Mesendoderm (in vitro differentiated cells): Measurements from ENCODE around the gene CYP46A1.
A peak's percentile ranks its signal among the peaks of the same experiment; 100 is the strongest.

Experiments used
- DNase-seq: peaks from one replicate; pipeline ENCODE4 v3.0.0; 2013
- H2AK5ac ChIP-seq: 2 replicates; pipeline ENCODE4 v1.6.1; 2013; ENCODE audit warnings: low read length, inconsistent platforms
- H2BK120ac ChIP-seq: 2 replicates; pipeline ENCODE4 v1.6.1; 2013; ENCODE audit warnings: low read depth, mild to moderate bottlenecking, low read length, moderate library complexity, mixed read lengths
- H2BK15ac ChIP-seq: replicated peaks from 2 replicates; pipeline ENCODE4 v1.6.1; 2013; ENCODE audit warnings: low read depth, mild to moderate bottlenecking, moderate library complexity
- H2BK5ac ChIP-seq: 2 replicates; pipeline ENCODE4 v1.6.1; 2013; ENCODE audit warnings: low read length, inconsistent platforms
- H3K18ac ChIP-seq: 2 replicates; pipeline ENCODE4 v1.6.1; 2013; ENCODE audit warnings: mild to moderate bottlenecking, low read length, mixed read lengths
- H3K23ac ChIP-seq: one replicate; pipeline ENCODE4 v1.6.1; 2013; ENCODE audit warnings: low read length
- H3K27ac ChIP-seq: 2 replicates; pipeline ENCODE4 v1.5.1; 2013; ENCODE audit warnings: low read depth, mild to moderate bottlenecking, inconsistent platforms, low read length, moderate library complexity
- H3K27me3 ChIP-seq: 2 replicates; pipeline ENCODE4 v1.6.1; 2013; ENCODE audit warnings: low read length, control low read depth, mild to moderate bottlenecking, inconsistent platforms; ENCODE audit not compliant: insufficient read depth, poor library complexity
- H3K36me3 ChIP-seq: 2 replicates; pipeline ENCODE4 v1.6.1; 2013; ENCODE audit warnings: low read length, inconsistent platforms; ENCODE audit not compliant: control insufficient read depth, insufficient read depth
- H3K4ac ChIP-seq: one replicate; pipeline ENCODE4 v1.6.1; 2013; ENCODE audit warnings: low read depth, mild to moderate bottlenecking, low read length, moderate library complexity
- H3K4me1 ChIP-seq: 2 replicates; pipeline ENCODE4 v1.6.1; 2013; ENCODE audit warnings: low read depth, low read length, inconsistent platforms; ENCODE audit not compliant: control insufficient read depth
- H3K4me2 ChIP-seq: 2 replicates; pipeline ENCODE4 v1.6.1; 2013; ENCODE audit warnings: low read length
- H3K4me3 ChIP-seq: 2 replicates; pipeline ENCODE4 v1.5.1; 2013; ENCODE audit warnings: mild to moderate bottlenecking, low read length
- H3K56ac ChIP-seq: one replicate; pipeline ENCODE4 v1.6.1; 2013; ENCODE audit warnings: low read length
- H3K79me1 ChIP-seq: 2 replicates; pipeline ENCODE4 v1.6.1; 2013; ENCODE audit warnings: low read length, inconsistent platforms
- H3K79me2 ChIP-seq: 2 replicates; pipeline ENCODE4 v1.6.1; 2013; ENCODE audit warnings: mild to moderate bottlenecking, low read length; ENCODE audit not compliant: control insufficient read depth, insufficient read depth
- H3K9ac ChIP-seq: 2 replicates; pipeline ENCODE4 v1.6.1; 2013; ENCODE audit warnings: low read length, inconsistent platforms
- H4K5ac ChIP-seq: one replicate; pipeline ENCODE4 v1.6.1; 2013; ENCODE audit warnings: low read length
- H4K8ac ChIP-seq: one replicate; pipeline ENCODE4 v1.6.1; 2013; ENCODE audit warnings: low read depth, mild to moderate bottlenecking, control low read depth, low read length, moderate library complexity
- WGBS: extraction: QIAGEN DNeasy Blood & Tissue Kit; methylation state at CpG from one replicate; pipeline ENCODE4 v1.1.7; 2013; ENCODE audit warnings: low lambda C conversion rate, missing lambda C conversion rate; ENCODE audit not compliant: insufficient coverage; ENCODE audit errors: extremely low coverage; 5-methylcytosine and 5-hydroxymethylcytosine counted together

CYP46A1 gene

GRCh38 chr14:99741227-99741976, 57.3 kb downstream of the CYP46A1 start:
- Histone ChIP-seq H4K8ac (no peak overlapping the region), H2AK5ac (no peak overlapping the region), H3K4me1 (no peaks in the 10 kb centered on the region), H2BK15ac (no peak overlapping the region), H3K23ac (no peak overlapping the region), H3K4me2 (no peak overlapping the region), H3K36me3 (no peaks in the 10 kb centered on the region), H3K4me3 (no peak overlapping the region), H3K9ac (no peak overlapping the region), H2BK120ac (no peak overlapping the region), H3K27me3 (no peaks in the 10 kb centered on the region), H3K79me1 (no peaks in the 10 kb centered on the region), H3K4ac (no peak overlapping the region), H2BK5ac (no peak overlapping the region), H3K79me2 (no peaks in the 10 kb centered on the region), H3K27ac (no peak overlapping the region), H3K56ac (no peak overlapping the region), H3K18ac (no peak overlapping the region), H4K5ac (no peak overlapping the region)
- no peak for DNase-seq
- WGBS, result no CpG with 5 or more reads among the region's 14 CpGs

GRCh38 chr14:99742074-99742473, 58.0 kb downstream of the CYP46A1 start:
- H3K27ac ChIP-seq, result no peak overlapping the region
- no peaks in the 10 kb centered on the region for H3K27me3 ChIP-seq
- no CpG with 5 or more reads among the region's 3 CpGs for WGBS
- H3K4me1 ChIP-seq, result no peaks in the 10 kb centered on the region
- H2BK5ac ChIP-seq, result no peak overlapping the region
- DNase-seq, result no peak
- H2BK15ac ChIP-seq, result no peak overlapping the region
- no peaks in the 10 kb centered on the region for H3K36me3 ChIP-seq
- no peaks in the 10 kb centered on the region for H3K79me1 ChIP-seq
- H3K4me2 ChIP-seq, result no peak overlapping the region
- H3K4ac ChIP-seq, result no peak overlapping the region
- H3K56ac ChIP-seq, result no peak overlapping the region
- no peak overlapping the region for H3K18ac ChIP-seq
- H3K79me2 ChIP-seq, result no peaks in the 10 kb centered on the region
- no peak overlapping the region for H4K8ac ChIP-seq
- no peak overlapping the region for H3K23ac ChIP-seq
- H3K4me3 ChIP-seq, result no peak overlapping the region
- no peak overlapping the region for H2AK5ac ChIP-seq
- no peak overlapping the region for H3K9ac ChIP-seq
- no peak overlapping the region for H4K5ac ChIP-seq
- H2BK120ac ChIP-seq, result no peak overlapping the region

GRCh38 chr14:99742509-99743487, 58.7 kb downstream of the CYP46A1 start:
- no peaks in the 10 kb centered on the region for H3K27me3 ChIP-seq
- no peak overlapping the region for H2AK5ac ChIP-seq
- no CpG with 5 or more reads among the region's 25 CpGs for WGBS
- no peak overlapping the region for H3K4me2 ChIP-seq
- H4K5ac ChIP-seq, result no peak overlapping the region
- H3K79me1 ChIP-seq, result no peaks in the 10 kb centered on the region
- no peaks in the 10 kb centered on the region for H3K79me2 ChIP-seq
- no peak for DNase-seq
- H3K18ac ChIP-seq, result no peak overlapping the region
- H2BK15ac ChIP-seq, result no peak overlapping the region
- no peak overlapping the region for H2BK5ac ChIP-seq
- no peaks in the 10 kb centered on the region for H3K36me3 ChIP-seq
- H2BK120ac ChIP-seq, result no peak overlapping the region
- no peak overlapping the region for H3K56ac ChIP-seq
- H3K4me1 ChIP-seq, result no peaks in the 10 kb centered on the region
- H3K4ac ChIP-seq, result no peak overlapping the region
- H3K4me3 ChIP-seq, result no peak overlapping the region
- H4K8ac ChIP-seq, result no peak overlapping the region
- H3K9ac ChIP-seq, result no peak overlapping the region
- H3K23ac ChIP-seq, result no peak overlapping the region
- H3K27ac ChIP-seq, result no peak overlapping the region

- peak; percentile 72 for DNase-seq
- Histone ChIP-seq H3K9ac (no peak overlapping the region), H3K4me2 (no peak overlapping the region), H3K23ac (no peak overlapping the region), H3K4me1 (no peaks in the 10 kb centered on the region), H4K5ac (no peak overlapping the region), H3K79me1 (no peaks in the 10 kb centered on the region), H2BK120ac (no peak overlapping the region), H4K8ac (no peak overlapping the region), H3K36me3 (no peaks in the 10 kb centered on the region), H2AK5ac (no peak overlapping the region), H3K79me2 (no peaks in the 10 kb centered on the region), H3K27me3 (no peaks in the 10 kb centered on the region), H3K4me3 (no peak overlapping the region), H3K56ac (no peak overlapping the region), H3K18ac (no peak overlapping the region), H2BK15ac (no peak overlapping the region), H3K4ac (no peak overlapping the region), H3K27ac (no peak overlapping the region), H2BK5ac (no peak overlapping the region)
- WGBS, result no CpG with 5 or more reads among the region's 11 CpGs
Observed at GRCh38 chr14:99744199-99744872, 60.2 kb downstream of the CYP46A1 start.

- no peak overlapping the region for H2BK120ac ChIP-seq
Observed at GRCh38 chr14:99744873-99745224, 60.8 kb downstream of the CYP46A1 start.

More at GRCh38 chr14:99744873-99745224, 60.8 kb downstream of the CYP46A1 start:
- no peaks in the 10 kb centered on the region for H3K27me3 ChIP-seq
- no peak overlapping the region for H3K4me2 ChIP-seq
- no peaks in the 10 kb centered on the region for H3K79me2 ChIP-seq
- no peak overlapping the region for H4K5ac ChIP-seq
- no peak overlapping the region for H3K56ac ChIP-seq
- H2BK15ac ChIP-seq, result no peak overlapping the region
- no peaks in the 10 kb centered on the region for H3K4me1 ChIP-seq
- H3K23ac ChIP-seq, result no peak overlapping the region
- no peaks in the 10 kb centered on the region for H3K36me3 ChIP-seq
- H3K27ac ChIP-seq, result no peak overlapping the region
- H3K4me3 ChIP-seq, result no peak overlapping the region
- H2AK5ac ChIP-seq, result no peak overlapping the region
- H3K4ac ChIP-seq, result no peak overlapping the region
- H2BK5ac ChIP-seq, result no peak overlapping the region
- H3K9ac ChIP-seq, result no peak overlapping the region
- H3K79me1 ChIP-seq, result no peaks in the 10 kb centered on the region
- DNase-seq, result no peak
- WGBS, result no CpG with 5 or more reads among the region's 7 CpGs
- no peak overlapping the region for H3K18ac ChIP-seq
- no peak overlapping the region for H4K8ac ChIP-seq
